A549 (cell line): ENCODE data around the gene RNH1. TPM values are rescaled to one million over a fixed set of nuclear protein-coding genes. Genes with fewer than 3 reads are reported as not detected.

ENCODE experiments used
- ATAC-seq, 2 experiments: fragments of 200-7000 bp in 1 of 2; fragments of >200 bp in 1 of 2; cut with Nextera tagmentation in 1 of 2; cut with Tn5 transposase in 1 of 2; 3 replicates each; pipeline versions ENCODE4 v1.8.0 to v1.9.1; 2018 to 2020; ENCODE audit warnings: mild to moderate bottlenecking in 1 of 2, moderate library complexity in 1 of 2
- CTCF ChIA-PET: fragments of 300-600 bp; sonication (Branson Sonifier 250); formaldehyde crosslinking; extraction: SDS; loops from one replicate; lab custom pipeline; 2021; ENCODE audit warnings: antibody characterized with exemption, inconsistent platforms; lab: Yijun Ruan, JAX
- POLR2A ChIA-PET: fragments of 350-600 bp; formaldehyde crosslinking; extraction: SDS; loops from one replicate; lab custom pipeline; 2021; ENCODE audit warnings: antibody characterized with exemption, inconsistent platforms; lab: Yijun Ruan, JAX
- DNase-seq, 2 experiments: peaks; one replicate each; pipeline versions ENCODE4 v3.0.0 to v3.0.0-alpha.2; 2011 to 2016; ENCODE audit warnings: low read depth in 1 of 2, low spot score in 1 of 2
- FAIRE-seq: peaks from 2 replicates; lab custom pipeline; 2011; peaks lifted over from hg19 to GRCh38; lab: Jason Lieb, UNC
- H3K27ac ChIP-seq, 2 experiments: fragments of >200 bp; sonication (Bioruptor Twin); formaldehyde crosslinking; 3 replicates each; pipeline ENCODE4 v1.5.1; 2016 to 2017
- H3K4me1 ChIP-seq: fragments of >200 bp; sonication (Bioruptor Twin); formaldehyde crosslinking; 3 replicates; pipeline ENCODE4 v1.6.1; 2016
- H3K4me2 ChIP-seq: fragments of >200 bp; sonication (Bioruptor Twin); formaldehyde crosslinking; 3 replicates; pipeline ENCODE4 v1.6.1; 2016
- H3K4me3 ChIP-seq: fragments of >200 bp; sonication (Bioruptor Twin); formaldehyde crosslinking; 3 replicates; pipeline ENCODE4 v1.5.1; 2016
- H3K9me3 ChIP-seq: fragments of >200 bp; sonication (Bioruptor Twin); formaldehyde crosslinking; 3 replicates; pipeline ENCODE4 v1.6.1; 2016
- CBX8 ChIP-seq: fragments of 200-600 bp; sonication (generic); IDR thresholded peaks from 2 replicates; pipeline ENCODE4 v1.6.1; 2016
- CEBPB ChIP-seq, 2 experiments: fragments of >200 bp in 1 of 2; sonication (Bioruptor Twin) in 1 of 2; formaldehyde crosslinking in 1 of 2; IDR thresholded peaks; 2 replicates each; pipeline ENCODE4 v1.6.1; 2012 to 2016
- E2F6 ChIP-seq: IDR thresholded peaks from 2 replicates; pipeline ENCODE4 v1.6.1; 2012; ENCODE audit warnings: low read depth, borderline replicate concordance
- EHF ChIP-seq: fragments of 250-450 bp; sonication (Bioruptor Pico); IDR thresholded peaks from 2 replicates; pipeline ENCODE4 v1.5.0; 2020; ENCODE audit warnings: mild to moderate bottlenecking
- FOSB ChIP-seq: fragments of 250-450 bp; sonication (Bioruptor Pico); IDR thresholded peaks from 2 replicates; pipeline ENCODE4 v1.5.0; 2020; ENCODE audit warnings: mild to moderate bottlenecking, moderate library complexity
- FOSL2 ChIP-seq, 2 experiments: fragments of 450-650 bp in 1 of 2; fragments of >200 bp in 1 of 2; sonication (Bioruptor Twin) in 1 of 2; formaldehyde crosslinking; IDR thresholded peaks; 2 replicates each; pipeline versions ENCODE4 v1.5.0 to v1.6.1; 2016 to 2020; ENCODE audit warnings: mild to moderate bottlenecking in 1 of 2, moderate library complexity in 1 of 2
- FOXS1 ChIP-seq: fragments of 250-450 bp; sonication (Bioruptor Pico); IDR thresholded peaks from 2 replicates; pipeline ENCODE4 v1.5.0; 2020; ENCODE audit warnings: mild to moderate bottlenecking, moderate library complexity
- GATA3 ChIP-seq: IDR thresholded peaks from 2 replicates; pipeline ENCODE4 v1.6.1; 2012; ENCODE audit warnings: borderline replicate concordance
- HDAC2 ChIP-seq: fragments of 200-600 bp; sonication (generic); IDR thresholded peaks from 2 replicates; pipeline ENCODE4 v1.6.1; 2016
- HOXA7 ChIP-seq: fragments of 250-450 bp; sonication (Bioruptor Pico); IDR thresholded peaks from 2 replicates; pipeline ENCODE4 v1.5.0; 2020; ENCODE audit warnings: mild to moderate bottlenecking, moderate library complexity
- HOXB5 ChIP-seq: fragments of 250-450 bp; sonication (Bioruptor Pico); IDR thresholded peaks from 2 replicates; pipeline ENCODE4 v1.5.0; 2020; ENCODE audit warnings: mild to moderate bottlenecking, moderate library complexity
- KDM1A ChIP-seq: fragments of 200-600 bp; sonication (generic); IDR thresholded peaks from 2 replicates; pipeline ENCODE4 v1.6.1; 2016; ENCODE audit warnings: low read depth, mild to moderate bottlenecking
- KDM5A ChIP-seq: fragments of 200-600 bp; sonication (generic); IDR thresholded peaks from 2 replicates; pipeline ENCODE4 v1.6.1; 2016; ENCODE audit warnings: antibody characterized with exemption, mild to moderate bottlenecking
- MAX ChIP-seq: IDR thresholded peaks from 2 replicates; pipeline ENCODE4 v1.6.1; 2012
- NPAS2 ChIP-seq: fragments of 250-450 bp; sonication (Bioruptor Pico); IDR thresholded peaks from 2 replicates; pipeline ENCODE4 v1.8.0; 2022; ENCODE audit warnings: mild to moderate bottlenecking, moderate library complexity, borderline replicate concordance
- NR3C1 ChIP-seq: fragments of >200 bp; sonication (Bioruptor Twin); formaldehyde crosslinking; IDR thresholded peaks from 3 replicates; pipeline ENCODE4 v1.6.1; 2017
- PBX3 ChIP-seq: IDR thresholded peaks from 2 replicates; pipeline ENCODE4 v1.6.1; 2012
- PHF8 ChIP-seq: fragments of 200-600 bp; sonication (generic); IDR thresholded peaks from 2 replicates; pipeline ENCODE4 v1.6.1; 2016; ENCODE audit warnings: low read depth, mild to moderate bottlenecking, antibody characterized with exemption, moderate library complexity, borderline replicate concordance
- REST ChIP-seq: fragments of 200-600 bp; sonication (generic); IDR thresholded peaks from 2 replicates; pipeline ENCODE4 v1.6.1; 2016; ENCODE audit warnings: antibody characterized with exemption, mild to moderate bottlenecking, moderate library complexity
- ZC3H11A ChIP-seq: fragments of 450-650 bp; IDR thresholded peaks from 2 replicates; pipeline ENCODE4 v1.6.1; 2014; ENCODE audit warnings: antibody characterized with exemption, mild to moderate bottlenecking
- ZFP36 ChIP-seq: fragments of 450-650 bp; IDR thresholded peaks from 2 replicates; pipeline ENCODE4 v1.6.1; 2014; ENCODE audit warnings: borderline replicate concordance; ENCODE audit not compliant: partially characterized antibody
- ZSCAN20 ChIP-seq: fragments of 250-450 bp; sonication (Bioruptor Pico); IDR thresholded peaks from 2 replicates; pipeline ENCODE4 v1.8.0; 2022; ENCODE audit warnings: mild to moderate bottlenecking, moderate library complexity
- WGBS: methylation state at CpG from one replicate; pipeline ENCODE4 v1.1.6; 2017; ENCODE audit errors: missing lambda C conversion rate; 5-methylcytosine and 5-hydroxymethylcytosine counted together
- polyA plus RNA-seq, 4 experiments: library from polyadenylated mRNA; depleted of rRNA in 3 of 4; stranded (reverse); fragments of >200 nt; fragmentation: RNase III in 1 of 4; extraction: RNeasy Plus Mini Kit Qiagen cat#74134 plus additional on column Dnase treatment in 1 of 4; gene quantifications; 2 replicates in 3 of 4; 3 replicates in 1 of 4; pipeline ENCODE4 v1.2.3, GENCODE V29; 2011 to 2017
- TF ChIP-seq, protein P1 (sequence below): fragments of >200 bp; sonication (Bioruptor Twin); formaldehyde crosslinking; IDR thresholded peaks from 2 replicates; pipeline ENCODE4 v1.6.1; 2016

The RNH1 gene
- polyA plus RNA-seq, 2 of the 4 experiments (the other 2 are of a cell fraction) = 85.8 to 135 TPM

DNA sequence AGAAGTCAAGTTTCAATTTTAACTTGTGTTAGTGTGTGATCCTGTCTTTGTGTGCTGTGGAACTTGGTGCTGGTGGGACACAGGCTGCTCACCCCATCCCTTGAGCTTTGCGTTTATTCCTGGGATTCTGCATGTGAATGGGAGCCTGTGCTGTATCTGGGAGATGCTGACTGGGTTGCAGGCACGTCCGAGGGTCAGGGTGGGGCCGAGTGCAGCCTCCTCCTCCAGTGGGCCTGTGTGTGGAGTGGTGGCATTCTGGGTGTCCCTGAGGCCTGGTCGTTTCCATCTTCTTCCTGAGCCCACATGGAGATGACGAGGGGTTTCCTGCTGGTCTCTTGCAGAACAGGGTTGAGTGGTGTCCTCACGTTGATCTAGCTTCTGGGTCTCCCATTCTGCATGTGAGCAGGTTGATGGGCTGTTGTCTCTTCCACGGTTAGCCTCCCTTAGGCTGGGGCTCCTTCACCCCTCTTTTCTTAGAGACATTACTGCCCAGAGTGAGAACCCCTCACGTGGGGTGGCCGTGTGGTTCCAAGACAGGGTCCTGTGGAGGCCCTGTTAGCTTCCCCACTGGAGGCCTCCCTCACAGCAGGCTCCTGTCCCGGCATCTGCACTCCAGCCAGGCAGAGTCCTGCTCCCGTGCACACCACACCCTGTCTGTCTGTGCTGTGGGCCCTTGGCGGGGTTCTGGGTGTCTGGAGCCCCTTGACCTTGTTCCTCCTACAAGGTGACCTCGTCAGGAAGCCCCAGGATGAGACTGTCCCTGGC lies 52.1 kb downstream of the RNH1 start:
- ATAC-seq = no peak
- no peak for FAIRE-seq
- DNase-seq = no peak
- Histone ChIP-seq H3K9me3 (no peaks in the 10 kb centered on the region), H3K4me3 (no peak overlapping the region), H3K27ac (no peak overlapping the region), H3K4me2 (no peak overlapping the region), H3K4me1 (peaks cover 15% of the 10 kb centered on the region)
- ChIA-PET POLR2A (no interaction called here), CTCF (interaction anchor here (2.0 to 8.4 kb wide), 2 partner anchors 11 to 48 kb away, joined by 4 to 112 read pairs; no protein-coding TSS in a partner anchor)
- 79% methylated on average over 14 of the region's 14 CpGs for WGBS
- no peak for TF ChIP-seq GATA3
- no peak for TF ChIP-seq HDAC2
- no peak for TF ChIP-seq MAX
- no peak for TF ChIP-seq KDM5A
- TF ChIP-seq, protein P1, sequence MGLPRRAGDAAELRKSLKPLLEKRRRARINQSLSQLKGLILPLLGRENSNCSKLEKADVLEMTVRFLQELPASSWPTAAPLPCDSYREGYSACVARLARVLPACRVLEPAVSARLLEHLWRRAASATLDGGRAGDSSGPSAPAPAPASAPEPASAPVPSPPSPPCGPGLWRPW = no peak
- TF ChIP-seq ZC3H11A = no peak
- no peak for TF ChIP-seq PBX3
- no peak for TF ChIP-seq FOSB
- no peak for TF ChIP-seq ZSCAN20

- H3K4me1 ChIP-seq = peaks cover 13% of the 10 kb centered on the region
- no peak overlapping the region for H3K27ac ChIP-seq
- ChIA-PET POLR2A (no interaction called here), CTCF (interaction anchor here (2.0 to 8.4 kb wide), 2 partner anchors 12 to 47 kb away, joined by 4 to 112 read pairs; no protein-coding TSS in a partner anchor)
- DNase-seq (no peak), ATAC-seq (no peak), FAIRE-seq (no peak)
- no peak overlapping the region for H3K4me3 ChIP-seq
- H3K9me3 ChIP-seq = no peaks in the 10 kb centered on the region
- no peak for TF ChIP-seq HOXA7
- TF ChIP-seq ZFP36 = no peak
- no peak for TF ChIP-seq HOXB5 (CRISPR knock-in tag)
- no peak for TF ChIP-seq HDAC2
- no peak for TF ChIP-seq REST
- TF ChIP-seq CEBPB (IDR thresholded peaks at IDR 0.05) = no peak
- TF ChIP-seq KDM1A = no peak
- TF ChIP-seq FOXS1 (CRISPR knock-in tag) = no peak
- TF ChIP-seq ZSCAN20 = no peak
- TF ChIP-seq NPAS2 (CRISPR knock-in tag) = no peak
- TF ChIP-seq, protein P1 = no peak
- TF ChIP-seq FOSL2 (IDR thresholded peaks at IDR 0.05) = no peak
- TF ChIP-seq FOSL2 (CRISPR knock-in tag; IDR thresholded peaks at IDR 0.05) = no peak
- TF ChIP-seq ZC3H11A = no peak
- no peak for TF ChIP-seq E2F6
- no peak for TF ChIP-seq PHF8
- TF ChIP-seq EHF = no peak
- TF ChIP-seq CBX8 = no peak
- no peak for TF ChIP-seq NR3C1
- no peak overlapping the region for H3K4me2 ChIP-seq
- 94% methylated on average over 9 of the region's 9 CpGs for WGBS
Measured at GRCh38 chr11:454043-454442, 53.0 kb downstream of the RNH1 start.
